Epidermal melanocyte (primary cell): ENCODE results near the gene IRF7.

Experiments
- DNase-seq: peaks from one replicate; pipeline ENCODE4 v3.0.0; 2011; ENCODE audit warnings: low spot score; ENCODE audit not compliant: insufficient read length

The IRF7 gene

DNA sequence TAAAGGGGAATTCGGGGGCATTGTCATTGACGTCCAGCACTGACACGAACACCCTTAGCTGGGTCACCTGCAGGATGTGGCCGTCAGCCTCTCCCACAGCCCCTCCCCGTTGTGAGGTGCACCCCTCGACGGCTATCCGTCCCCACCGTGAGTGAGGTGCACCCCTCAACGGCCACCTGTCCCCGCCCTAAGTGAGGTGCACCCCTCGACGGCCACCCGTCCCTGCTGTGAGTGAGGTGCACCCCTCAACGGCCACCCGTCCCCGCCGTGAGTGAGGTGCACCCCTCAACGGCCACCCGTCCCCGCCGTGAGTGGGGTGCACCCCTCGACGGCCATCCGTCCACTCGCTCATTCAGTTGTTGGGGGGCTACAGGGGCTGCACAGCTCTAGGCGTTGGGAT, 6.1 kb upstream of the IRF7 start:
- DNase-seq: no peak

DNA sequence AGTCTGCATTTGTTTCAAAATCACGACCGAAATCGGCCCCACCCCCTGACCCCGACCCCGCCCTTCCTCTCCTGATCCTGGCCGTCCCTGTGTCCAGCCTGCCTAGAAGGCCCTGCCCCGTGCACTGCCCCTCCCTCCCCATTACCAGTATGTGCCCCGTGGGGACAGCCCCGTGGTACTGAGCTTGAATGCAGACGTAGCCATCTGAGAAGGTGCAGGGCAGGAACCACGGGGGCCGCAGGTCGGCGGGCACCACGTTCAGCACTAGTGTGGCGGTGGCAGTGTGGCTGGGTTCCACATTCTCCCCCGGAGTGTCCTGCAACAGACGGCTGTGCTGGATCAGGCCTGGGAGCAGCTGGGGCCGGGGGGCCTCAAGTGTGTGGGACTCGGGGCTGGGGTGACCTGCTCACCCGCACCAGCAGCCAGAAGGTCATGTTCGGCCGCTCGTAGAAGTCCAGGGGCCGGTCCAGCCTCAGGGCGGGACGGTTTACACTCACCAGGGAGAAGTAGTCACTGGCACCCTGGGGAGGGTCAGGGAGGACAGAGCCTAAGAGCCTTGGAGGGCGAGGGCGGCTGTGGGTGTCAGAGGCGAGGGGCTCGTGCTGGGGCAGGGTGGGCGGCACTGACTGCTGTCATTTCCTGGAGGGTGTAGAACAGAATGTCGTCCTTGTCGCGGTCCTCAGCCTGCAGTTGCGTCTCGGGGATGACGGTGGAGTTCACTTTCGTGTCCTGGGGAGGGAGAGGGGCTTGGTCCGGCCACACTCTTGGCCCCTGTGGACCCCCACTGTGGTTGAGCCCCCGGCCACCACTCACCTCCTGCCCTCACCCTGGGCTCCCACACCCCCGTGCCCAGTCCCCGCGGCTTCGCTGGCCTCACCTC, 5.4 kb upstream of the IRF7 start:
- DNase-seq: no peak

DNA sequence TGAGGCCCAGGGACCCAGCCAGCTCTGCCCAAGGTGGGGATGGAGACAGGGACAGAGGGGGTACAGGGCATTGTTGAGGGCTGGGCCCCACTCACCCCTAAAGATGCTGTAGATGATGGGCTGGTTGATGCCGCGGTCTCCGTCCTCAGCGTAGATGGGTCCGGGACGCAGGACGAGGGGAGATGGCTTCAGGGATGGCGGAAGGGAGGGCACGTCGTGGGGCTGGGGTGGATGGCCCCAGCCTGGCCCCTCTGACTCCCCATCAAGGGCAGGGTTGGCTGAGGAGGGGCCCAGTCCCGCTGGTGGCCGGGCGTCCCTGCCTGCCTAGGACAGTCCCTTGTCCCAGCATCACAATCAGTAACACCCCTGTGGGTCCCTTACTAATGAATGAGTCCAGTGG, 4.5 kb upstream of the IRF7 start:
- DNase-seq: no peak

DNA sequence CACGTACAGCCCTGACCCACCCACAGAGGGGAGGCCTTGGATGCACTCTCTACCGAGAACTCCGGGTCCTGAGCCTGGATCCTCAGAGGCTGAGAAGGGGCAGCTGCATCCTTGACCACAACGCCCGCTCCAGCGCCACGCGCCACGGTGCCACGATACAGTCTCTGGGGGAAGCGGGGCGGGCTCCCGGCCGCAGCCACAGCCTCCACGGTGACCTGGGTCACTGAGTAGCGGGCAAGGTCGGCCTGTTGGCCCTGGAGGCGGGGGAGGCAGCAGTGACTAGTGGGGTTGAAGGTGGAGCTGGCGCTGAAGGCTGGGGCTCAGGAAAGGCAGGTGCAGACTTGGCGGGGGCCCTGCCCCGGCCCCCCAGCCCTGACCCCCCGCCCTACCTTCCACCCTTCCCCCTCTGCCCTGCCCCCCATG, 3.9 kb upstream of the IRF7 start:
- no peak for DNase-seq

DNA sequence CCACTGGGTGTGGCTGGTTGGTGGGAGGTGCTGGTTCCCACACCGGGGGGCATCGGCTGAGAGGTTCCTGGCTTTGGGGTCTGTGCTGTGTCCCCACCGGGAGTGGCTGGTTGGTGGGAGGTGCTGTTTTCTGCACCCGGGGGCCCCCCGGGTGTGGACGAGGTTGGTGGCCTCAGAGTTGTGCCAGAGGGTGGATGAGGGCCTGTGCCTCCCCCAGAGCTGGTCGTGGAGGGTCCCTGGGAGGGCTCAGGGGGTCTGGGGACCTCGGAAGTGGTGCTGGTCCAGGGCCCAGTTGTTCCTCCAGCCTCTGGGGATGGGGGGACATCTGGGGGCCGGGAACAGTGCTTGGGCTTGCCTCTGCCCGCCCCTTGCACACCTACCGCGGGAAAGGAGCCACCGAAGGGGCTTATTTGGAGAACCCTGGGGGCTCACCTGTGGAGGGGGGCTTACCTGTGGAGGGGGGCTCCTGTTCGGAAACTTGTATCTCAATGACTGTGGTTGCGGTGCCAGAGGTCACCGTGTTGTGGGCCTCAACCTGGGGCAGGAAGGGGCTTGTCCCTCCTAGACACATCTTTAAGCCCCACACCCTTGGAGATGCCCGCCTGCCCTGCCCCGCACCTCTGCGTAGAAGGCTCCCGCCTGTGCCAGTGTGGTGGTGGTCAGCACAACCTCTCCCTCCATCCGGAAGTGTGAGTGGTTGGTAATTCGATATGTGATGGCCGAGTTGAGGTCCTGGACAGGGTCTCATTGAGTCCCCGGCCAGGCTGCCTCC, 3.3 kb upstream of the IRF7 start:
- DNase-seq: no peak

DNA sequence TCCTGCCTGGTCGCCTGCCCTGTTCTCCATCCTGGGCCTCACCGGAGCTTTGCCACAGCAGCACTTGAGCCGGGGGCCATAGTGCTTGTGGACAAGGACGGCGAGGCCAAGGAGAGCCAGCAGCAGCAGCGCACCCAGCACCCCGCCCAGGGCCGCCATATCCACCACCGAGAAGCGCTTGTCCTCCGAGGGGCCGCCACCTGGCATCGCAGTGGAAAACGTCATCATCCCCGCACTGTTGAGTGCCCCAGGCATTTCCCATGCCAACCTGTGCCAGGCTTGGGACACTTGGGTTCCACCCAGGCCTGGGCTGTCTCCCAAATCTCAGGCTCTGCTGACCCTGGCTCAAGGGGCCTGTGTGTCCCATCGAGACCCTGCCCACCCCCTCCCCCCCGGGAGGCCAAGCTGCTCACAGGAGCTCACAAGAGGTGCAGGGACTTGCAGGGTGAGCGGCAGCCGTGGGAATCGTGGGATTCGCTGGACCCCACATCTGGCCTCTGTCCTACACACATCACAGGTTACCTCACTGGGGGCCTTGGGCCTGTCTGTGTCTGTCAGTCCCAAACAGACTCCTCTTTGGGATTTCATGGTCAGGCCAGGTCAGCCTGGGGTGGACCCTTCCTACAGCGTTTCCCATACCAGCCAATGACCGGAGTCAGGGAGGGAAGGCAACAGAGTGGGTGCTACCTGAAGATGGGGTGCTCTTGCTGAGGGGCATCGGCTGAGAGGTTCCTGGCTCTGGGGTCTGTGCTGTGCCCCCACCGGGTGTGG, 2.3 kb upstream of the IRF7 start:
- no peak for DNase-seq

DNA sequence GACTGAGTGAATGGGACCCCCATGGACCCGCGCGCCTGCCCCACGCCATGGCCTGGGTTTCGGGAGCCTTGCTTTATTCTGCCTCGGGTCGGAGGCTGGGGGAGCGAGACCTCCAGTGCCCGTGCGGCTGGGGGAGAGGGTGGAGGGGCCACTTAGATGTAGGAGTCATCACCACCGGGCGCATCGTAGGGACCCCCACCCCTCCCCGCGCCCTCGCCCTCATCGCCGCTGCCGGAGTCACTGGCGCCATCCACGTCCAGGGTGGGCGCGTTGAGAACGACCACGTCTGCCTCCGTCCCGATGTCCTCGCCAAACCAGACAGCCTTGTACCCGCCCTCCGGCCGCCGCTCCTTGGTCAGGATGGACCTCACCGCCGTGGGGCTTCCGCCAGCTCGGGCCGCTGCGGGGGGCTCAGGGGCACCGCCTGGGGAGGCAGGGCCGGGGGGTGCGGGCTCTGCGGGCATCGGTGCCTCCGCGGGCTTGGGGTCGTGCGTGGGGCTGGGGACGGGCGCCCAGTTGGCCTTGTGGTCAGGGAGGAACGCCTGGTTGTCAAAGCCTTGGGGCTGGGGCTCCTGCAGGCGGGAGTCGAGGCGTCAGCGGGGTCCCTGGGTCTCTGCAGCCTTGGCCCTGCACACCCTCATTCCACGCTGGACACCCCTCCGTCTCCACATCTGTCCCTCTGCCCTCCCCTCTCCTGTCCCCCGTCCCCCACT, 1.6 kb upstream of the IRF7 start:
- DNase-seq: no peak

DNA sequence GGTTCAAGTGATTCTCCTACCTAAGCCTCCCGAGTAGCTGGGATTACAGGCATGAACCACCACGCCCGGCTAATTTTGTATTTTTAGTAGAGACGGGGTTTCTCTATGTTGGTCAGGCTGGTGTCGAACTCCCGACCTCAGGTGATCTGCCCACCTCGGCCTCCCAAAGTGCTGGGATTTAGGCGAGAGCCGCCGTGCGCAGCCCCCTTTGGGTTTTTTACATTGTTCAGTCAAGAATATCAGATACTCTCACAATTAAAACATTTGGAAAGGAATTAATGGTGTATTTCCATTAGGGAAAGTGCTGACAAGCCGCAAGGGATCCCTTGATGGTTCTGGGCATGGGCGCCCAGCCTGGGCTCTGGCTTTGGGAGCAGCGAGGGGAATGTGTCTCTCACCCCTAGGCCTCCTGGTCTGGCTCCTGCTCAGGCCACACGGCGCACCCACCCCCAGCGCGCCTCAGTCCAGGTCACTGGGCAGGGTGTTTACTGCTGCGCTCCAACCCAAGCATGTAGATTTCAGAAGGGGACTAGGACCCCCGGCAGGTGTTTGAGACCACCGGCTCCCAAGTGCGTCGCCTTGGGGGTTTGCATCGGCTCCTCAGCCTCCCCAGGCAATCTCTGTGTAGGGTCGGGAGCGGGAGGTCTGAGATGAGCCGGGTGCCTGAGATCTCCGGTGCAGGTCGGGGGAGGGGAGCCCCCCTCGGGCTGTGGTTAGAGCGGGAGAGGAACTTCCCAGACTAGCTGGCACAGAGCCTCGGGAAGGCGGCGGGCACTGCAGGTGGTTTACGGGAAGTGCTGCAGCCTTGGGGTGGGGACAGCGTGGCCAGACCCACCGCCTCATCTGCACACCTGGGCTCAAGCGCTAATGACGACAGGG, 809 bp upstream of the IRF7 start:
- DNase-seq: no peak

DNA sequence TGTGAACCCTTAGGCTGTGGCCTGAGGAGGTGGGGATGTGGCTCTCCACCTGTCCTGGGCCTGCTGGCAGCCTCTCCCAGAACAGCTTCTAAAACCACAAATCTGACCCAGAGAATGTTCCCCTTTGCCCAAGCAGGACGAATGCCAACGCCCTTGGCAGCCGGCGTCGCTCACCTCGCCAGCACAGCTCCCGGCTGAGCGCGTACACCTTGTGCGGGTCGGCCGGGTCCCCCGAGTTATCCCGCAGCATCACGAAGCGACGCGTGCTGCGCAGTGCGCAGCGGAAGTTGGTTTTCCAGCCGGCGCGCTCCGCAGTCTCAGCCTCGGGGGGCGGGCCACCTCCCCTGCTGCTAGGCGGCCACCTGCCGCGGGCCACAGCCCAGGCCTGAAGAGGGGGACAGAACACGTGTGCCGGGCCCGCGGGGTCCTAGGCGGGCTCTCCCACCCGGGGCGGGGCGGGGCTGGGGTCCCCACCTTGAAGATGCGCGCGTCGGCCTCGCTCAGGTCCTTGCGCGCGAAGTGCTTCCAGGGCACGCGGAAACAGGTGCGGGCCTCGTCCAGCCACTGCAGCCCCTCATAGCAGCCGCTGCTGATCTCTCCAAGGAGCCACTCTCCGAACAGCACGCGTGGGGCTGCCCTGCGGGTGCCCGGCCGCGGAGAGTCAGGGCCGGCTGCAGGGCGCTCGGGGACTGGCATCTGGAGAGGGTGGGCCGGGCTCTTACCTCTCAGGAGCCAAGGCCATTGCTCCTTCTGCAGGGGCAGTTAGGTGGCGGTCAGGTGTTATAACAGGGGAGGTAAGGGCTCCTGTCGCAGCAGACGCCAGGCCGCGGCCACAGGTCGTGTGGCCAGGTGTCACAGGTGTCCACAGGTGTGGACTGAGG, 887 bp downstream of the IRF7 start:
- DNase-seq: no peak

DNA sequence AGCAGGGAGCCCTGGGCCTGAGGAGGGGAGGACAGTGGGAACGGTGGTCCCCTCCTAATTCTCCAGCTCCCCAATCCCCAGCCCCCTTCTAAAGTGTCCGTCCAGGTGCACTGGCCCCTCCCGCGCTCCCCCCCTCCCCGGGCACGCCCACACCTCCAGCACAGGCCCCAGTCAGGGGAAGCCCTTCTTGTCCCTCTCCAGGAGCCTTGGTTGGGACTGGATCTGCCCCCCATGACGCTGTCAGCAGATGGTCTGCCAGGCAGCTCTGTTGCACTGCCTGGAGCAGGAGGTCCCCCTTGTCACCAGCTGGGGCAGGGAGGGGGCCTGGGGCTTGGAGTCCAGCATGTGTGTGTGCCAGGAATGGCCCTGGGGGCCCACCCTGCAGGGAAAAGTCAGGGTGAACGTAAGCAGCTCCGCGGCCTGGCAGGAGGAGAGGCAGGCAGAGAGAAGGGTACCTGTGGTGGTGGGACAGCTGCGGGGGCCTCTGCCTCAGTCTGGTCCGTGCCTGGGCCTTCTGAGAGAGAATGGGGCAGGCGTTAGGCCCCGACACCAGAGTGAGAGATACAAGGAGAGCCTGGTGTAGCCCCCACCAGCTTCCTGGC, 1.6 kb downstream of the IRF7 start:
- DNase-seq: no peak

DNA sequence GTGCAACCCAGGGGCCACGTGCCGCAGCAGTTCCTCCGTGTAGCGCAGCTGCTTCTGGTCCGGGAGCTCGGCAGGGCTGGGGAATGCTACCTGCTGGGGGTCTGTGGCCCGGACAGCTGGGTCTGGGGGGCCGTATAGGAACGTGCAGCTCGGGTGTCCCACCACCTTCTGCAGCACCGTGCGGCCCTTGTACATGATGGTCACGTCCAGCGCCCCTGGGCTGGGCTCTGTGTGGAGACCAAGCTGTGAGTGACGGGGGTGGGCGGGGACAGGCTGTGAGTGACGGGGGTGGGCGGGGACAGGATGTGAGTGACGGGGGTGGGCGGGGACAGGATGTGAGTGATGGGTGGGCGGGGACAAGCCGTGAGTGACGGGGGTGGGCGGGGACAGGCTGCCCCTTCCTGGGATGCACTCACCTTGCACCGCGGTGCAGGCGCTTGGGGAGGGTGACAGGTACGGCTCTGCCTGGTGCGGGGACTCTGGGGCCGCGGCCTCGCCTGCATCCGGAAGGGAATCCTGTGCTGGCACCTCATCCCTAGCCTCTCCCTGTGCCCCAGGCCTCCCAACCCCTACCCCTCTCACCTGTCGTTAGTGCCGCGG, 2.3 kb downstream of the IRF7 start:
- no peak for DNase-seq

DNA sequence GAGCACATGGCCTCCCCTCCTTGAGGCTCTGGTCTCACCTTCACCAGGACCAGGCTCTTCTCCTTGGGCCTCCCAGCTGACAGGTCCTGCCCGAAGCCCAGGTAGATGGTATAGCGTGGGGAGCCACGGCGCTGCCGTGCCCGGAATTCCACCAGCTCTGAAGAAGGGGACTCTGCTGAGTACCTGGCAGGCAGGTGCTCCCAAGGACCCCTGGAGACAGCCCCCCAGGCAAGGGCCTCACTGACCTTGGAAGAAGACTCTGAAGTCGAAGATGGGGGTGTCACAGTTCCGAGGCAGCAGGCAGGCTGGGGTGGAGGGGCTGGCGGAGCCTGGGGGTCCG, 2.8 kb downstream of the IRF7 start:
- no peak for DNase-seq

DNA sequence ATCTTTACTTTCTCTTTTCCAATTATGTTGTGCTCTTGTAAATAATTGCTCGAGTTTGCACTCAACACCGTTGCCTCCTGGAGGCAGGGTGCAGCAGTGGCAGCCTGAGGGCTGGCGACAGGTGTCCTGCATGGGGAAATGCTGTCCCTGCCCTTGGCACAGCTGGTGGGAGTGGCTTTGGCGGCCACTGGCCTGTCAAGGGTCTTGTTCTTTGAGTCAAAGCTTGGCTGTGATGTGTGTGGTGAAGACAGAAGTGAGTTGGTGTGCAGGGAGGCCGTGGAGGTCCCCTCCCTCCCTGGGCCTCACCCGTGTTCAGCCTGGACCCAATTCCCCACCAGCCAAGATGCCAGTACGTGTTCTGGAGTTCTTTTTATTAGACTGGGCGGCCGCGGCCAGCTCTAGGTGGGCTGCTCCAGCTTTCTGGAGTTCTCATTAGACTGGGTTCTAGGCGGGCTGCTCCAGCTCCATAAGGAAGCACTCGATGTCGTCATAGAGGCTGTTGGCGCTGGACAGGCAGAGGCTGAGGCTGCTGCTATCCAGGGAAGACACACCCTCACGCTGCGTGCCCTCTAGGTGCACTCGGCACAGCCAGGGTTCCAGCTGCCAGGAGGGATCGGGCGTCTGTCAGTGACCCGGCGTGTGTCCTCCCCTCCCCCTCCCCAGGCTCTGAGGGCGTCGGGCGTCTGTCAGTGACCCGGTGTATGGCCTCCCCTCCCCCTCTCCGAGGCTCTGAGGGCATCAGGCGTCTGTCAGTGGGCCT, 3.4 kb downstream of the IRF7 start:
- DNase-seq: no peak

DNA sequence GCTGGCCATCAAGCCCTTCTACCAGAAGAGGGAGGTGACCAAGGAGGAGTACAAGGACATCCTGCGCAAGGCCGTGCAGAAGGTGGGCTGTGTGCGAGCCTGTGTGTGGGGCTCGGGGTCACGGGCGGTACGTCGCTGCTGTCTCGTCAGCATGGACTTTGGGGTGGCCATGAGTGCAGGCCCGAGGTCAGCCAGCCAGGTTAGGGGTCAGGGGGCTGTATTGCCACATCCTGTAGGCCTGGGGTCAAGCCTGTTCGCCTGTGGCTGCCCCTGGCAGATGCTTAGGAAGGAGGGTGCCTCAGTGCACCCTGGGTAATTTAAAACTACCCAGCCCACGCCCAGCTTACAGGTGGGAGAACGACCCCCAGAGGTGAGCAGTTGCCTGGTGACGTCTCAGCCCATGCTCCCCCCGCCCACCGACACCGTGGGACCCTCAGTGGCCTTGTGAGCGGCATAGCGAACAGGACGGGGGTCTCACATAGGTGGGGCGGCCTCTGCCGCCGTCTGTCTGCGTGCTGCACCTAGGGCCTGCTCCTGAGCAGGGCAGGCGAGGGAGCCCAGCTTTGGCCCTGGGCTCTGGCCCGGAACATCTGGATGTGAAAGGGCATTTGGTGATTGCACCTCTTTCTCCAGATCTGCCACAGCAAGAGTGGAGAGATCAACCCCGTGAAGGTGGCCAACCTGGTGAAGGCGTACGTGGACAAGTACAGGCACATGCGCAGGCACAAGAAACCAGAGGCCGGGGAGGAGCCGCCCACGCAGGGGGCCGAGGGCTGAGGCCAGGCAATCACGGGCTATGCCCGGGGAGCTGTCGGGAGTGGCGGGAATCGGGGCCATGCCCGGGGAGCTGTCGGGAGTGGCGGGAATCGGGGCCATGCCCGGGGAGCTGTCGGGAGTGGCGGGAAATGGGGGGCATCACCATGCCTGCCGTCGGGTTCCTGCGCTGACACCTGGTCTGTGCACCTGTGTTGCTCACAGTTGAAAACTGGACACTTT, 4.5 kb downstream of the IRF7 start:
- no peak for DNase-seq

DNA sequence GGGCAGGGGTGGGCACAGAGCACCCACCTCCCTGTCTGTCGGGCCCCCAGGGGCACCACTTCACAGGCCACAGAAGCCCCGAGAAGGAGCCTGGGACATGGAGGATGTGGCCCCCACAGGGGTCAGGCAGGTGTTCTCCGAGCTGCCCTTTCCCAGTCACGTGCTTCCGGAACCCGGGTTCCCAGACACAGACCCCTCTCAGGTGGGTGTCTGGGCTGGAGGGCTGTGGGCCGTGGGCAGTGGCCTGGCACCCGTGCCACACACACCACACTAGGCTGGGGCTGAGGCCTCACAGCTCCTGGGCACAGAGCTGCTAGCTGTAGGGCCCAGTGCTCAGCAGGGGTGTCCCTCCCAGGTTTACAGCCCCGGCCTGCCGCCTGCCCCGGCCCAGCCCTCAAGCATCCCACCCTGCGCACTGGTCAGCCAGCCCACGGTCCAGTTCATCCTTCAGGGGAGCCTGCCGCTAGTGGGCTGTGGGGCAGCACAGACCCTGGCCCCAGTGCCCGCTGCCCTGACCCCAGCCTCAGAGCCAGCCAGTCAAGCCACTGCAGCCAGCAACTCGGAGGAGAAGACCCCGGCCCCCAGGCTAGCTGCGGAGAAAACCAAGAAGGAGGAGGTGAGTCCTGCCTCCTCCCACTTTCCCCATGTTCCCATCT, 5.5 kb downstream of the IRF7 start:
- no peak for DNase-seq

DNA sequence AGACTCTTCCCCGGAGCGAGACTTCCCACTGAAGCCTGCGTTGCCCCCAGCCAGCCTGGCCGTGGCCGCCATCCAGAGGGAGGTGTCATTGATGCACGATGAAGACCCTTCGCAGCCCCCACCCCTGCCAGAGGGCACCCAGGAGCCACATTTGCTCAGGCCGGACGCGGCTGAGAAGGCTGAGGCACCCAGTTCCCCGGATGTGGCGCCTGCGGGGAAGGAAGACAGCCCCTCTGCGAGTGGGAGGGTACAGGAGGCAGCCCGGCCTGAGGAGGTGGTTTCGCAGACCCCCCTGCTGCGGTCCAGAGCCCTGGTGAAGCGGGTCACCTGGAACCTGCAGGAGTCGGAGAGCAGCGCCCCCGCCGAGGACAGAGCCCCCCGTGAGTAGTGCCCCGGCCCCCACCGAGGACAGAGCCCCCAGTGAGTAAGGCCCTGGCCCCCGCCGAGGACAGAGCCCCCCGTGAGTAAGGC, 6.4 kb downstream of the IRF7 start:
- no peak for DNase-seq
